ENCODE measurements around the gene AUTS2. TPM values are rescaled to one million over a fixed set of nuclear protein-coding genes. Genes with fewer than 3 reads are reported as not detected.

The AUTS2 gene
- total and polyA plus RNA-seq, 5 donors = 7.0 to 15.4 (median 10.6) TPM

- H3K4me1 ChIP-seq (ENCODE audit: control insufficient read depth, insufficient read depth, low read length) = peaks cover 4% of the 10 kb centered on the region
- intact Hi-C loops (cut with DNase I) = no loop called here
- H3K27ac ChIP-seq (ENCODE audit: low read length) = no peak overlapping the region
- 94% methylated on average over 3 of the region's 3 CpGs for WGBS
- ATAC-seq = no peak
- no peaks in the 10 kb centered on the region for H3K27me3 ChIP-seq (ENCODE audit: control insufficient read depth, insufficient read depth)
- no peak for DNase-seq
- H3K4me3 ChIP-seq (ENCODE audit: low read length) = no peak overlapping the region
- H3K9me3 ChIP-seq (ENCODE audit: control insufficient read depth, low read length) = no peaks in the 10 kb centered on the region
Measured at GRCh38 chr7:69816501-69816900, 218.2 kb downstream of the AUTS2 start.

- Histone ChIP-seq H3K4me1 (ENCODE audit: control insufficient read depth, insufficient read depth, low read length) (peaks cover 4% of the 10 kb centered on the region), H3K27me3 (ENCODE audit: control insufficient read depth, insufficient read depth) (no peaks in the 10 kb centered on the region), H3K27ac (ENCODE audit: low read length) (no peak overlapping the region), H3K4me3 (ENCODE audit: low read length) (no peak overlapping the region), H3K9me3 (ENCODE audit: control insufficient read depth, low read length) (no peaks in the 10 kb centered on the region)
- ATAC-seq (no peak), DNase-seq (no peak)
- 45% methylated on average over 2 of the region's 2 CpGs for WGBS
- intact Hi-C loops (cut with DNase I) = no loop called here
Measured at GRCh38 chr7:69817121-69817520, 218.8 kb downstream of the AUTS2 start.

GRCh38 chr7:69817841-69818635, 219.8 kb downstream of the AUTS2 start:
- no peaks in the 10 kb centered on the region for H3K9me3 ChIP-seq (ENCODE audit: control insufficient read depth, low read length)
- H3K27ac ChIP-seq (ENCODE audit: low read length) = no peak overlapping the region
- no peaks in the 10 kb centered on the region for H3K27me3 ChIP-seq (ENCODE audit: control insufficient read depth, insufficient read depth)
- DNase-seq = no peak
- ATAC-seq = no peak
- no peak overlapping the region for H3K4me3 ChIP-seq (ENCODE audit: low read length)
- intact Hi-C loops (cut with DNase I) = no loop called here
- 81% methylated on average over 5 of the region's 5 CpGs for WGBS
- H3K4me1 ChIP-seq (ENCODE audit: control insufficient read depth, insufficient read depth, low read length) = peaks cover 6% of the 10 kb centered on the region

- Histone ChIP-seq H3K4me1 (ENCODE audit: control insufficient read depth, insufficient read depth, low read length) (peaks cover 6% of the 10 kb centered on the region), H3K27me3 (ENCODE audit: control insufficient read depth, insufficient read depth) (no peaks in the 10 kb centered on the region), H3K27ac (ENCODE audit: low read length) (no peak overlapping the region), H3K4me3 (ENCODE audit: low read length) (no peak overlapping the region), H3K9me3 (ENCODE audit: control insufficient read depth, low read length) (no peaks in the 10 kb centered on the region)
- no peak for ATAC-seq
- 78% methylated on average over 7 of the region's 7 CpGs for WGBS
- no peak for DNase-seq
- intact Hi-C loops (cut with DNase I) = no loop called here
Measured at GRCh38 chr7:69818636-69819332, 220.5 kb downstream of the AUTS2 start.

GRCh38 chr7:69819333-69819705, 221.0 kb downstream of the AUTS2 start:
- H3K27ac ChIP-seq (ENCODE audit: low read length) = no peak overlapping the region
- intact Hi-C loops (cut with DNase I) = no loop called here
- ATAC-seq (no peak), DNase-seq (no peak)
- H3K9me3 ChIP-seq (ENCODE audit: control insufficient read depth, low read length) = no peaks in the 10 kb centered on the region
- H3K4me3 ChIP-seq (ENCODE audit: low read length) = no peak overlapping the region
- peaks cover 5% of the 10 kb centered on the region for H3K4me1 ChIP-seq (ENCODE audit: control insufficient read depth, insufficient read depth, low read length)
- WGBS = 78% methylated on average over 4 of the region's 4 CpGs
- no peaks in the 10 kb centered on the region for H3K27me3 ChIP-seq (ENCODE audit: control insufficient read depth, insufficient read depth)

GRCh38 chr7:69820479-69821192, 222.4 kb downstream of the AUTS2 start:
- intact Hi-C loops (cut with DNase I) = no loop called here
- DNase-seq (no peak), ATAC-seq (no peak)
- Histone ChIP-seq H3K27me3 (ENCODE audit: control insufficient read depth, insufficient read depth) (no peaks in the 10 kb centered on the region), H3K9me3 (ENCODE audit: control insufficient read depth, low read length) (no peaks in the 10 kb centered on the region), H3K4me1 (ENCODE audit: control insufficient read depth, insufficient read depth, low read length) (peaks cover 1% of the 10 kb centered on the region), H3K4me3 (ENCODE audit: low read length) (no peak overlapping the region), H3K27ac (ENCODE audit: low read length) (no peak overlapping the region)
- 96% methylated on average over 3 of the region's 3 CpGs for WGBS

GRCh38 chr7:69822386-69822785, 224.1 kb downstream of the AUTS2 start:
- DNase-seq (no peak), ATAC-seq (peak in 1 of 2 donors; percentile 56)
- intact Hi-C loops (cut with DNase I) = no loop called here
- H3K4me3 ChIP-seq (ENCODE audit: low read length) = no peak overlapping the region
- no peaks in the 10 kb centered on the region for H3K27me3 ChIP-seq (ENCODE audit: control insufficient read depth, insufficient read depth)
- peaks cover 1% of the 10 kb centered on the region for H3K4me1 ChIP-seq (ENCODE audit: control insufficient read depth, insufficient read depth, low read length)
- no peak overlapping the region for H3K27ac ChIP-seq (ENCODE audit: low read length)
- H3K9me3 ChIP-seq (ENCODE audit: control insufficient read depth, low read length) = no peaks in the 10 kb centered on the region
- 37% methylated on average over 1 of the region's 1 CpG for WGBS

GRCh38 chr7:69823151-69823744, 225.0 kb downstream of the AUTS2 start:
- Histone ChIP-seq H3K27ac (ENCODE audit: low read length) (no peak overlapping the region), H3K4me1 (ENCODE audit: control insufficient read depth, insufficient read depth, low read length) (peaks cover 1% of the 10 kb centered on the region), H3K9me3 (ENCODE audit: control insufficient read depth, low read length) (no peaks in the 10 kb centered on the region), H3K27me3 (ENCODE audit: control insufficient read depth, insufficient read depth) (no peaks in the 10 kb centered on the region), H3K4me3 (ENCODE audit: low read length) (no peak overlapping the region)
- 86% methylated on average over 6 of the region's 6 CpGs for WGBS
- DNase-seq = no peak
- no peak for ATAC-seq
- intact Hi-C loops (cut with DNase I) = no loop called here

GRCh38 chr7:69825113-69825972, 227.1 kb downstream of the AUTS2 start:
- peak in 1 of 2 donors; percentile 46 for ATAC-seq
- Histone ChIP-seq H3K4me1 (ENCODE audit: control insufficient read depth, insufficient read depth, low read length) (peaks cover 1% of the 10 kb centered on the region), H3K9me3 (ENCODE audit: control insufficient read depth, low read length) (no peaks in the 10 kb centered on the region), H3K27ac (ENCODE audit: low read length) (no peak overlapping the region), H3K4me3 (ENCODE audit: low read length) (no peak overlapping the region), H3K27me3 (ENCODE audit: control insufficient read depth, insufficient read depth) (no peaks in the 10 kb centered on the region)
- intact Hi-C loops (cut with DNase I) = no loop called here
- no peak for DNase-seq
- WGBS = 93% methylated on average over 7 of the region's 7 CpGs

- Histone ChIP-seq H3K27ac (ENCODE audit: low read length) (no peak overlapping the region), H3K4me3 (ENCODE audit: low read length) (no peak overlapping the region), H3K4me1 (ENCODE audit: control insufficient read depth, insufficient read depth, low read length) (peaks cover 1% of the 10 kb centered on the region), H3K27me3 (ENCODE audit: control insufficient read depth, insufficient read depth) (no peaks in the 10 kb centered on the region), H3K9me3 (ENCODE audit: control insufficient read depth, low read length) (no peaks in the 10 kb centered on the region)
- intact Hi-C loops (cut with DNase I) = no loop called here
- no peak for DNase-seq
- no peak for ATAC-seq
- WGBS = 96% methylated on average over 3 of the region's 3 CpGs
Measured at GRCh38 chr7:69826283-69826682, 228.0 kb downstream of the AUTS2 start.

Measured in right cardiac atrium (tissue), 5 donors.